Stomach (tissue), 4 donors: ENCODE data around the gene NINL.

Experiments
- CTCF ChIP-seq, 7 experiments: fragments of 450-650 bp in 4 of 7; fragments of 200-600 bp in 3 of 7; sonication (generic) in 3 of 7; IDR thresholded peaks; one replicate each; pipeline ENCODE4 v1.5.1; 2016 to 2019; ENCODE audit warnings: antibody characterized with exemption in 7 of 7, control low read depth in 2 of 7, mild to moderate bottlenecking in 1 of 7
- POLR2A ChIP-seq, 4 donors: fragments of 450-650 bp; IDR thresholded peaks; one replicate each; pipeline ENCODE4 v1.6.1; 2016; ENCODE audit warnings: antibody characterized with exemption in 4 of 4, control low read depth in 2 of 4, mild to moderate bottlenecking in 1 of 4, moderate library complexity in 1 of 4

GRCh38 chr20:25553819-25554296, 31.5 kb downstream of the NINL start:
- no peak for TF ChIP-seq POLR2A (IDR thresholded peaks at IDR 0.05)
- no peak for TF ChIP-seq CTCF (IDR thresholded peaks at IDR 0.05)
